ENCODE data around the gene METRNL.

The METRNL gene

DNA sequence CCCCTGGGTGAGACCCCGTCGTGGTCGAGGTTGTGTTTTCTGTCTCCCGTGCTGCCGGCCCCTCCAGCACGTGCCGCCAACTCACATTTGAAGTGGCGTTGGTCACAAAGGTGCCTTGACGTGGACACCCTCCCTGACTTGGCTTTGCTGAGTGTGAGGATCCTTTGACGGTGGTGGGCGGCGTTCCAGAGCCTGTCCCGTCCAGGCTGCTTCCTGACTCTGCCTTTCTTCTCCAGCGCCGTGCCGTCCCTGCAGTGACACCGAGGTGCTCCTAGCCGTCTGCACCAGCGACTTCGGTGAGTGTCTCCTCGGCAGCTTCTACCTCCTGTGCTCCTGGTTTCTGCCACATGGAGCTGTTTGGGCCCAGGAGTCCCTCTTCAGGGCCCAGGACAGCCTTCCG is 13.5 kb downstream of the METRNL start:
- DNase-seq (ENCODE audit: low spot score), result no peak

DNA sequence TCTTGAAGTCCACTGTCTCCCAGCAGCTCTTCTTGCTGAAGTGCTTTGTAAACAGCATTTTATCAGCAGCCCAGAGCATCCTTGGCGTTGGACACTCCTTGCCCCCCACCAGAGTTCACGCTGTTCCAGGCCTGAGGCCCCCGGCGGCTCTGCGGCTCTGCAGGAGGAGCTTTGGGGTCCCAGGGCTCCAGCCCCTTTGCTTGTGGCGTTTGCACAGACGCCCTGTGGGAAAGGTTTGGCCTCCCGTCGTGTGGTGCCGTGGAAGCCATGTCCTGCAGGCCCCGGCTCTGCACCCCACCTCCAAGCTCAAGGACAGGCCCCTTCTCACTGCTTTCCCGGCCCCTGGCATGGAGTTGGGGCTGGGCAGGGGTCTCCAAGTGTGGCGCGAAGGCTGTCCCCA is 14.1 kb downstream of the METRNL start:
- no peak for DNase-seq (ENCODE audit: low spot score)

- no peak for DNase-seq (ENCODE audit: low spot score)
Measured at GRCh38 chr17:83094291-83094690, 14.9 kb downstream of the METRNL start.

- no peak for DNase-seq (ENCODE audit: low spot score)
Measured at GRCh38 chr17:83095016-83095415, 15.6 kb downstream of the METRNL start.

- DNase-seq (ENCODE audit: low spot score), result no peak
Measured at GRCh38 chr17:83096401-83097224, 17.2 kb downstream of the METRNL start.

DNA sequence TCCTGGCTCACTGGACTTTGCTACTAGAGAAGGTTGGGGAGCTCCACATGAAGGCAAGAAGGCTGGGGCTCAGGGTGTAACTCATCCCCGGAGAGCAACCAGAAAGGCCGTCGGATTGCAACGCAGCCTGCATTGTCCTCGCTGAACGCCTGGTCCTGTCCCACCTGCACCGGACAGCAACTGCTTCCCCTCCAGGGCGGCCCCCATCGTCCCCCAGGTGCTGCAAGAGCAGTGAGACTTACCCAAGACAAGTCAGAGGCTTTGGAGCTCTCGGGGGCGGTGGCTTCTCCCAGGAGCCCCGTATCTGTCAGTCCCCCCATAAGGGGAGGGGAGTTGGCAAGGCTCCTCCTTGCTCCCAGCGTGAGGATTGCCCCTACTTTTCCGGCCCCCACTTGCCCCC is 18.4 kb downstream of the METRNL start:
- DNase-seq (ENCODE audit: low spot score), result no peak

GRCh38 chr17:83098241-83099085 is 19.1 kb downstream of the METRNL start:
- DNase-seq (ENCODE audit: low spot score), result no peak

DNA sequence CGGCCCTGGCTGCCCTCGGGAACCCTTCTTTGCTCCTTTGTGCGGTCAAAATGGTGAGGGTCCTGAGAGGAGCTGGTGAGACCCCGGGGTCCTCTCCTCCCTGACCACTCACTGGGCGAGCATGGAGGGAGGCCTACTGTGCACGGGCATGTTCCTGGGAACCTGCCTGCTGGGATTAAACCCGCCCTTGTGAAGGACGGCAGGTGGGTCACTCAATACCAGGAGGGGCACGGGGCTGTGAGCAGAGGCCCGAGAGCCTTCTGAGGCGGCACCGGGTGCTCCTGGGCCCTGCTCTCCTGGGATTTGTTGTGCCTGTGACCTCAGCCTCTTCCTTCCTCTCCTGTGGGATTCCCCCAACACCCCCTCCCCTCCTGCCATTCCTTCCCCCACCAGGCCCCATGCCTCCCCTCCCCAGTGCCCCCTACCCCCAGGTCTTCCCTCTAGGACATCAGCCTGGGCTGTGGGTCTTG is 19.7 kb downstream of the METRNL start:
- no peak for DNase-seq (ENCODE audit: low spot score)

- DNase-seq (ENCODE audit: low spot score), result no peak
Measured at GRCh38 chr17:83099570-83100181, 20.3 kb downstream of the METRNL start.

- DNase-seq (ENCODE audit: low spot score), result no peak
Measured at GRCh38 chr17:83100220-83100852, 20.9 kb downstream of the METRNL start.

DNA sequence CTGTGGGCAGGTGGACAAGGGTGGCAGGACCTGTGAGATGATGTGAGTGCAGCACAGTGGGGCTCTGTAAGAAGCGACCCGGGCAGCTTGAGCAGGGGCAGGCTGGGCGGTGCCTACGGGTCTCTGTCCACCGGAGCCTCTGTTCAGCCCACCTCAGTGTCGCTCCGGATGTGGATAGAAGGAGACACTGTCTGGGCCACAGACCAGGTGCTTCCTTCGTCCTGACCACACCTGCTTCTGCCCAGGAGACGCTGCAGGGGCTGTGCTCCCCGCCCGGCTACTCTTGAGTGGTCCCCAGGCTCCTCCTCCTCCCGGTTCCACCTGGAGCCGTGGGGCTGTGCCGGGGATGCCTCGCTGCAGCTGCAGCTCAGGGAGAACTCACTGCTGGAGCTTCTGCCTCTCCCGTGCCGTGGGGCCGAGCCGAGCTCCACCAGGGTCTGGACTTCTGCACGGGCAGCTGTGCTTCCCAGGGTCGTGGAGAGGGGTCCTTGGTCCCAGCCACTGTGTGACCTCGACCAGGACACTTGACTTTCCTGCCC is 21.5 kb downstream of the METRNL start:
- no peak for DNase-seq (ENCODE audit: low spot score)

DNA sequence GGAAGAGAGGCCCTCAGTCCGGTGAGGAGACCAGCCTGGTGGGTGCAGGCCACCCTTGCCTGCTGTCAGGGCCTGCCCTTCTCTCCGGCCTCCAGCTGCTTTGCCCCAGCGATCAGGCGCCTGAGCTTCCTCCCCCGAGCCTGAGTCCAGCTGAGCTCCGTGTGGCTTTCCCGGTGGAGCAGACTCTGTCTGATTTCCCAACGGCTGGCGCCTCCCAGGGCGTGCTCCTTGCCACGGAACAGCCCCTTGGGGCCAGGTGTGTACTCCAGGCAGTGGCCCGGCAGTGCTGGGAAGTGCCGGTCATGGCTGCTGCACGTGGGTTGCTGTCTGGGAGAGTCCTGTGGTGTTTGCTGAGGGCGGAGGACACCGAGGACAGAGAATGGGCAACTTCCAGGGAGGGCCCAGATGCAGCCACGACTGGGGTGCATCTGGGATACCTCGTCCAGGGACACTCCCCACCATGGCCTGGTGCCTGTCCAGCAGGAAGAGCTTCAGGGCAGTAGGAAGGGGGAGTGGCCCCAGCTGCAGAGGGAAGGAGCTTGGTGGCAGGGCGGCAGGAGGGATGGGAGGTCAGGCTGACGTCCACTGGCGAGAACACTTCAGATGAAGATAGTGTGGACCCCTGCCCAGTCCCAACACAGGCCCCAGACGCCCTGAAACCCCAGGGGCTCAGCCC is 22.5 kb downstream of the METRNL start:
- DNase-seq (ENCODE audit: low spot score), result no peak

DNA sequence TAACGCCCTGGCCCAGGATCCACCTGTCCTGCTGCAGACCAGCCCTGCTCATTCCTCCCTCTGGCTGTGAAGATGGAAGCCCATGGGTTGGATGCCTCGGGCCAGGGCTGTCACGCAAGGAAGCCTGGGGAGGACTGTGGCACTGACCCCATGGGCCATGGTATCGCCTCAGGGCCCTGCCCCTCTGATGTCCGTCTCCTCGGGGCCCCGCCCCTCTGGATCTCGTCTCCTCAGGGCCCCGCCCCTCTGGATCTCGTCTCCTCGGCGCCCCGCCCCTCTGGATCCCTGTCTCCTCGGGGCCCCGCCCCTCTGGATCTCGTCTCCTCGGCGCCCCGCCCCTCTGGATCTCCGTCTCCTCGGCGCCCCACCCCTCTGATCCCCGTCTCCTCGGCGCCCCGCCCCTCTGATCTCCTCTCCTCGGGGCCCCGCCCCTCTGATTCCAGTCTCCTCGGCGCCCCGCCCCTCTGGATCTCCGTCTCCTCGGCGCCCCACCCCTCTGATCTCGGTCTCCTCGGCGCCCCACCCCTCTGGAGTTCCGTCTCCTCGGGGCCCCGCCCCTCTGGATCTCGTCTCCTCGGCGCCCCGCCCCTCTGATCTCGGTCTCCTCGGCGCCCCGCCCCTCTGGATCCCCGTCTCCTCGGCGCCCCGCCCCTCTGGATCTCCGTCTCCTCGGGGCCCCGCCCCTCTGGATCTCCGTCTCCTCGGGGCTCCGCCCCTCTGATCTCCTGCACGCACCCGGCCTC is 24.0 kb downstream of the METRNL start:
- no peak for DNase-seq (ENCODE audit: low spot score)

GRCh38 chr17:83103943-83104311 is 24.5 kb downstream of the METRNL start:
- DNase-seq (ENCODE audit: low spot score), result no peak

GRCh38 chr17:83104577-83105505 is 25.4 kb downstream of the METRNL start:
- DNase-seq (ENCODE audit: low spot score), result no peak

- DNase-seq (ENCODE audit: low spot score), result no peak
Measured at GRCh38 chr17:83105512-83105911, 26.1 kb downstream of the METRNL start.

- no peak for DNase-seq (ENCODE audit: low spot score)
Measured at GRCh38 chr17:83106056-83106588, 26.7 kb downstream of the METRNL start.

DNA sequence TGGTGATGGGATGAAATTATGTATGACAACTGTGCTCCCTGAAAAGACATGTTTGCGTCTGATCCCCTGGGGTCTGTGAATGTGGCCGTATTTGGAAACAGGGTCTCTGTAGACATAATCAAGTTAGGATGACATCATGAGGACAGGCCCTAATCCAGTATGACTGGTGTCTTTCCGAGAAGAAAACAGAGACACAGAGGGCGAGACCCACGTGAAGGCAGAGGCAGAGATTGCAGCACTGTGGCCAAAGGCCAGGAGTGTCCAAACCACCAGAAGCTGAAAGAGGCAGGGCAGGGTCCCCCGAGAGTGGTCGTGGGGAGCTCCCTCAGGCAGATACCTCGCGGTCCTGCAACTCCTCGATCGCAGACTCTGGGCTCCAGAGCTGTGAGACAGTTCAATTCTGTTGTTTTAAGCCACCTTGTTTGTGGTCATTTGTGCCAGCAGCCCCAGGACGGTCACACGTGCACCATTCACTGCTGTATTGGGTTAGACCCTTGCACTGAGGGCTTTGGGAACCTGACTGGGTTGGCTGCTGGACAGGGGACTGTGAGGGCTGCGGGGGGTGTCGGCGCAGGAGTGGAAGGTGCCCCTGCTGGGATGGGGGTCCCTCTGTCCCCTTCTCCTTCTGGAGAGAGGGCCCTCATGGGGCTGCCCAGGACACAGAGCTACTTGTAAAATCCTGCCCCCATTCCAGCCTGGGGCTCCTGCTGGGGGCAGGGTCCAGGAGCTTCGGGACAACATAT is 27.7 kb downstream of the METRNL start:
- no peak for DNase-seq (ENCODE audit: low spot score)

GRCh38 chr17:83107656-83108048 is 28.2 kb downstream of the METRNL start:
- no peak for DNase-seq (ENCODE audit: low spot score)
